Measurements from ENCODE around the gene ZBTB7C. TPM values are rescaled to one million over a fixed set of nuclear protein-coding genes. Genes with fewer than 3 reads are reported as not detected.
A peak's percentile ranks its signal among the peaks of the same experiment; 100 is the strongest.

ZBTB7C gene
- total RNA-seq, 2 donors from 2014 or later = not detected

DNA sequence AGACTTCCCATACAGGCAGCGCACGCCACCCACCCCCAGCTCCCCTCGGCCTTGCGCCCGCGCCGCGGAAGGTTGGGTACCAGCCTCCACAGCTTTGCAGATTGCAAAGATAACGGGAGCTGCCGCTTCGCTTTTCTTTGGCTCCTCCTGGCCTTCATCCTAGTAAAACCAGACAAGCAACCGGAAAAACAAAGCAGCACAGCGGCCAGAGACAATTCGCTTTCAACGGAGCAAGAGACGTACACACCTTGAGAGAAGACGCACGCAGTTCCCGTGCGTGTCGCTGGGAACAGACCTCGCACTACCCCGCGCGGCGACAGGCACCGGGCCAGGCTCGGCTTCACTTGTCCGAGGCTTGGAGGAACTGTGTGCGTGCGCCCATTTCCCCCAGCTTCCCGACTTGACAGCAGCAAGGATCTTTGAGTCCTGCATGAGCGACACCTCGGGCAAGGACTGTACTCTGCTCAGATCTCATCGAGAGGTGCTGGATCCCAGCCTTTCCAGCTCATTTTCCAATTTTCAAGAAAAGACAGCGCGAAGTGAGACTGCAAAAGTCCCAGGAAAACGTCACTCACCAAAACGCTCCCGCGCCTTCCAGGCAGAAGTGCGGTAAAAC lies 964 bp downstream of the ZBTB7C start:
- no peak for ATAC-seq

DNA sequence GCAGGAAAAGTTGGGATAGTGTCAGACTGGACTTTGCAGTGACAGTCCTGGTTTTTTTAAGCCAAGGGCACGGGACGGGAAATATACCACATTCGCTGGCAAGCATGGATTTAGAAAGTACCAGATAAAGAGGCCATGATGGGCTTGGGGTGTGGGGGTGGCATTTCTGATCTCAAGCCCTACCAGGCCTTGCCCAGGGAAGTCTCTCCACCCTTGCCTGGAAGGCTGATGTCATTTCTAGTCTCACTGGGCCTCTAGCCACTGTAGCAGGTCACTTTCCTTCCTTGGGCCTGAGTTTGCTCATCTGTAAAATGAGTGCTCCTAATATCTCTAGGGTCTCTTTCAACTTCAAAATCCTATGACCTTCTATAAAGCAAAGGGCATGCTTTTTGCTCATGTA lies 1.8 kb downstream of the ZBTB7C start:
- Mint-ChIP-seq H3K27ac (no peak overlapping the region), H3K4me3 (no peak overlapping the region), H3K4me1 (ENCODE audit: low read depth in 2 of 2) (peaks cover 0 to 6% of the 10 kb centered on the region in 2 donors), H3K36me3 (no peaks in the 10 kb centered on the region), H3K9me3 (no peaks in the 10 kb centered on the region), H3K27me3 (peaks cover 49 to 72% of the 10 kb centered on the region in 2 donors)
- DNase-seq (ENCODE audit: low spot score) (no peak), ATAC-seq (no peak)

More for the DNA sequence above, 964 bp downstream of the ZBTB7C start:
- Mint-ChIP-seq H3K9me3 (no peaks in the 10 kb centered on the region), H3K36me3 (no peaks in the 10 kb centered on the region), H3K27me3 (peaks cover 45 to 67% of the 10 kb centered on the region in 2 donors), H3K4me3 (peak overlapping the region; percentile 44), H3K4me1 (ENCODE audit: low read depth in 2 of 2) (peaks cover 0 to 6% of the 10 kb centered on the region in 2 donors), H3K27ac (no peak overlapping the region)
- DNase-seq (ENCODE audit: low spot score) = no peak

DNA sequence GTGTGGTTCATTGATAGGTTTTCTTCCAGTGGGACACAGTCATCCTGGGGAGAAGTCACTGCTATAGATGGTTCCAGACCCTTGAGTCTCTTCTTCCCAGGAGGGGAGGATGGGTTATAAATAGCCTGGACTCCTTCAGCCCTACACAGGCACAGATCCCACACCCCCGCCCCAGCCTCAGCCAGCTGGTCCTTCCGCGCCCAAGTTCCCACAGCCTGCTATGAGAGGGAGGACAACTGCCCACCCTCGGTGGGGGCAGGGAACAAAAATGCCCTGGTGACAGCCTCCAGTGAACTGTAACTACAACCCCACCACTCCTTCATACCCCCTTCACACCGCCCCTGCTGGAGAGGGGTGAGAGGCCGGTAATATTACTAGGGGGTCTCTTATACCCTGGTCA lies 3.2 kb downstream of the ZBTB7C start:
- no peak for ATAC-seq
- peaks cover 43 to 70% of the 10 kb centered on the region in 2 donors for H3K27me3 Mint-ChIP-seq
- no peak overlapping the region for H3K4me3 Mint-ChIP-seq

DNA sequence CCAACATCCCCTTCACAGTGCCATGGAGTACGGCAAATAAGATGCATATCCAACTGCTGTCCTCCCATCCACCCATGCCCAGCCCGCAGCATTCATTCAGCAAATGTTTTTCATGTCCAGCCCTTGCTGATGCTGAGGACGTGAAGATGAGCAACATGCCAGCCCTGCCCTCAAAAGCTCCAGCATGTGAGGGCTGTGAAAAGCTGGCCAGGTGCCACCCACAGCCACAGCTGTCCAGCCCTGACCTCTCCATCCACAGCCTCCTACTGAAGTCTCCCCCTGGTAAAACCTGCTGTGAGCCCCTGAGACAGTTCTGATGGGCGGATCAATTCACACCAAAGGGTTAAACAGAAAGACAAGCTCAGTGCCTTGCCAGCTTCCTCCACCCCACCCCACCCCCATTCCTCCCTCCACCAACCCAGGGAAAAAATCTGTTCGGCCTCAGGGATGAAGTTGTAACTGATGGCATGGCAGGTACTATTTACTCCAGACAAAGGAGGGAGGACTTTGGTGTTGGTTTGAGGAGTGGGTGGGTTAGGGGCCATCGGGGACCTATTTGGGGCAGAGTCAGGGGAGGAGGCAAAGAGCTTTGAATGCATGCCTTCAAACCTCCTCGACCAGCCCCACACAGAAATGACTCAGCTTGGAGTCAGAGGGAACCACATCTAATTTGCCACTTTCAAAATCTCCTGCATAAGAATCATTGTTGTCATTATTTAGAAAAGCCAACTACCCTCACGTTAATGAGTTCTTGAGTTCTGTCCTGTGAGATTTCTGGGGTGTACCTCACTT lies 4.3 kb downstream of the ZBTB7C start:
- H3K4me3 Mint-ChIP-seq = no peak overlapping the region
- H3K27me3 Mint-ChIP-seq = peaks cover 42 to 71% of the 10 kb centered on the region in 2 donors
- DNase-seq (ENCODE audit: low spot score) = no peak
- H3K9me3 Mint-ChIP-seq = no peaks in the 10 kb centered on the region
- no peak for ATAC-seq
- H3K36me3 Mint-ChIP-seq = no peaks in the 10 kb centered on the region
- peaks cover 0 to 3% of the 10 kb centered on the region in 2 donors for H3K4me1 Mint-ChIP-seq (ENCODE audit: low read depth in 2 of 2)
- H3K27ac Mint-ChIP-seq = no peak overlapping the region

More for the DNA sequence above, 3.2 kb downstream of the ZBTB7C start:
- no peak for DNase-seq (ENCODE audit: low spot score)
- Mint-ChIP-seq H3K4me1 (ENCODE audit: low read depth in 2 of 2) (peaks cover 0 to 5% of the 10 kb centered on the region in 2 donors), H3K9me3 (no peaks in the 10 kb centered on the region), H3K36me3 (no peaks in the 10 kb centered on the region), H3K27ac (no peak overlapping the region)

DNA sequence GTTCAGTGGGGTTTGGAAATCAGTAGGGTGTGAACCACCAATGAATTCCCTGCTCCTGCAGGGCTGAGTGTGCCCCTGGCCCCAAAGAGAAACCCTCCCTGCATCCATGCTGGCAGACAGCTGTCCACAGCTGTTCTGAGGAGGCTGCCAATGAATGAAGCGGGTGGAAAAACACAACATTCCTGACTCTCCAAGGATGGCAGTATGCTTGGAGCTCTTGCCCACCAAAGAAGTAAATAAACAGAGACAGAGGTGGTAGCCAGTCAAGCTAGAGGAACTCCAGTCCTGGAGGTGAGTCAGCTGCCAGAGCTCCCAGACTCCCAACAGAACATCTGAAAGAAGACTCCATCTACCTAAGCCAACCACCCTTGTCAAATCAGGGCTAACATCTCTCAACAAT lies 6.2 kb downstream of the ZBTB7C start:
- H3K36me3 Mint-ChIP-seq = no peaks in the 10 kb centered on the region
- no peak overlapping the region for H3K27ac Mint-ChIP-seq

DNA sequence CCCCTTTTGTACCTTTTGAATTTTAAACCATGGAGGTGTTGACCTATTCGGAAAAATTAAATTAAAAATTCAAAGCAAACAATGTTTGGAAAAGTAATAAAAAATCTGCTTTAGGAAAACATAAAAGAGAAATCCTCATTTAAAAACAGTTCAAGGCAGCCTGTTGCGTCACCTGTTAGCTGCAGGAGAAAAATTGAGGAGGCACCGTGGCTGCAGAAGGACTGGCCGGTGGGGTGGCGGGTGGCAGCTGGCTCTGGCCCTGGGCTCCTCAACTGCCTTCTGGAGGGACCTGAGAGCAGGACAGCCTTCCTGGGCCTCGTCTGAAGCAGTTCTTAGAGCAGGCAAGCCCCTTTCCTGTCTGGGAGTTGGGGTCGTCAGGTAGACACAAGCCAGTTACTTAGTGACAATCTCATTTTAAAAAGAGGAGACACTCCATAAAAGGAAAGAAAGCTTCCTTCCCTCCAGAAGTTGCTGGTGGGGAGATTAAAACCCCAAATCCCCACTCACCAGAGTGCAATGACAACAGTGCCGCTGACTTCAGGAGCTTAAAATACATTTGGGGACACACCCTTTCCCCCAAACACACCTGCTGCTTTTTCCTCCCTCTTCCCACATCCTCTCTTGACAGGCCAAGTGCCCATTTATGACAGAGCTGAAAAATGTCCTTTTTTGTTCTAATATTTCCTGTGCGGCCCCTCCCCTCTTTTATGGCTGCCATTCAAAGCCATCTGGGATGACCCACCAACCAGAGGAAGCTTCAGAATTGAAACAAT lies 9.7 kb downstream of the ZBTB7C start:
- Mint-ChIP-seq H3K4me1 (ENCODE audit: low read depth in 2 of 2) (no peaks in the 10 kb centered on the region), H3K9me3 (no peaks in the 10 kb centered on the region), H3K27me3 (peaks cover 45 to 71% of the 10 kb centered on the region in 2 donors), H3K4me3 (no peak overlapping the region), H3K36me3 (no peaks in the 10 kb centered on the region), H3K27ac (no peak overlapping the region)
- no peak for ATAC-seq
- DNase-seq (ENCODE audit: low spot score) = no peak

More for the DNA sequence above, 6.2 kb downstream of the ZBTB7C start:
- DNase-seq (ENCODE audit: low spot score) (no peak), ATAC-seq (no peak)
- Mint-ChIP-seq H3K4me1 (ENCODE audit: low read depth in 2 of 2) (peaks cover 0 to 1% of the 10 kb centered on the region in 2 donors), H3K9me3 (no peaks in the 10 kb centered on the region), H3K27me3 (peaks cover 44 to 69% of the 10 kb centered on the region in 2 donors), H3K4me3 (no peak overlapping the region)

DNA sequence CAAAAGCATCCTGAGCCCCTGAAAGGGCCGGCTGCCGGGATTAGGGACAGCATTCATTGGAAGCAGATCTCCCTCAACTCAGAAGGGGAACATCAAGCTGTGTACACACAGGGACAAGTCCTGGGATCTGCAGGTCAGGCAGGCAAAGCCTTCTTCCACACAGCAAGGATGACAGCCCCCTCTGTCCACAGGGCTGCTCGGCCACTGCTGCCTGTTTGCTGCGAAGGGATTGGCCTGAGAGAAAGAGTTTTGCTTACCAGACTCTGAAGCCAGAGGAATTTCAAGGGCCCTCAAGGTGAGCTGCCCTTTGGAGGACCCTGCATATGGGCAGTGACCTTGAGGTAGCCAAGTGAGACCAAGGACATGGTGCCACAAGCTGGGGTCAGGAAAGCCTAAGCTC lies 11.1 kb downstream of the ZBTB7C start:
- Mint-ChIP-seq H3K4me3 (no peak overlapping the region), H3K36me3 (no peaks in the 10 kb centered on the region), H3K27me3 (peaks cover 52 to 68% of the 10 kb centered on the region in 2 donors), H3K27ac (no peak overlapping the region), H3K9me3 (no peaks in the 10 kb centered on the region), H3K4me1 (ENCODE audit: low read depth in 2 of 2) (no peaks in the 10 kb centered on the region)
- DNase-seq (ENCODE audit: low spot score) (no peak), ATAC-seq (peak in 1 of 2 donors; percentile 40)

DNA sequence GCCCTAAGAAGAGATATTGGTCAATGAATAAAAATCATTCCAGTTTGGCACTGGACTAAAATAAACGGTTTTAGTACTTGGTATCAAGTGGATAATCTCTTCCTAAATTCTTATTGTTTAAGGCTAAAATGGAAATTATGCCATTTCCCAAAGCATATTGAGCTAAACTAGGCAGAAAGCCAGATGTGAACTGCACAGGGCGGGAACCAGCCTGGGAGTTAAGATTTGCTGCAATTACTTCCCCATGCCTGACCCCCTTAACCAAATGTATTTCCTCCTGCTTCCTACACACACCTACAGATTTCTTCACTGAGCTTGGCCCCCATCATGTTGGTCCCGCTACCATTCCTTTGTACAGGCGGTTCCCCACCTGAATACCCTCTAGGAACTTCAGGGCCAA lies 12.2 kb downstream of the ZBTB7C start:
- no peak overlapping the region for H3K4me3 Mint-ChIP-seq

DNA sequence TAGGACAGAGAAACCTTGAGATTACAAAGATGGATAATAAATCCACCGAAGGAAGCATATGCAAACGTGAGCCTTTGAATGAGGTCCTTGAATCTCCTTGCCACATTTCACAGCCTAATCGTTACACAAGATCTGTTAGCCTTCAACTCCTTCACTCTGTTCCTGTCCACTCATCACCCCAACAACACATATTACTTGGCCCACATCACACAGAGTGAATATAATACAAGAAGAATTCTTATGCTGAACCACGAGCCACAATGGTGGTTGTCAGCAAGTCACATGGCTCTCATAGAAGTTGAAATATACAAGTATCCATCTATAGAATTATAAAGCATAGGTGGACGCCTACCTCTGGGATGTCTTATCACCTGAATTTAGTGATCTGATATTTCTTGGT lies 12.6 kb downstream of the ZBTB7C start:
- DNase-seq (ENCODE audit: low spot score) (no peak), ATAC-seq (no peak)
- Mint-ChIP-seq H3K9me3 (no peaks in the 10 kb centered on the region), H3K36me3 (no peaks in the 10 kb centered on the region), H3K27me3 (peaks cover 50 to 65% of the 10 kb centered on the region in 2 donors), H3K4me1 (ENCODE audit: low read depth in 2 of 2) (no peaks in the 10 kb centered on the region), H3K27ac (no peak overlapping the region), H3K4me3 (no peak overlapping the region)

More for the DNA sequence above, 12.2 kb downstream of the ZBTB7C start:
- no peaks in the 10 kb centered on the region for H3K9me3 Mint-ChIP-seq
- no peaks in the 10 kb centered on the region for H3K4me1 Mint-ChIP-seq (ENCODE audit: low read depth in 2 of 2)
- H3K27me3 Mint-ChIP-seq = peaks cover 51 to 65% of the 10 kb centered on the region in 2 donors
- H3K36me3 Mint-ChIP-seq = no peaks in the 10 kb centered on the region
- no peak overlapping the region for H3K27ac Mint-ChIP-seq
- no peak for ATAC-seq
- no peak for DNase-seq (ENCODE audit: low spot score)

DNA sequence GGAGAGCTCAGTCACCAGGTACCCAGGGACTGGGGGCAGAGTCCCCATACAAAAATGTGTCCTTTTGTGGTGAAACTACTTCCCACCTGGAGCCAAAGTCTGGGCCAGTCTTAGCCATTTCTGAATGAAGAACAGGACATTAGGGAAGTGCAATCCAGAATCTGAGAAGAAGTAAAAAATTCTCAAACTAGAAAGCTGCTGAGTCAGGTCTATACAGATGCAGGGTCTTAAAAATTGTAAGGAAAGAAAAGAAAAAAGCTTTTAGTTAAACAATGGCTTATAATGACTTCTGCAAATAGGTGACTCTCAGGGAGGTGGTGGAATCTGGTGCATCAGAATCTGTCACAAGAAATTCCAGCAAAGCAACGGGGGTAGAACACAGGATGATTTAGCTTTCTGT lies 13.5 kb downstream of the ZBTB7C start:
- Mint-ChIP-seq H3K27ac (no peak overlapping the region), H3K4me1 (ENCODE audit: low read depth in 2 of 2) (no peaks in the 10 kb centered on the region), H3K27me3 (peaks cover 52 to 69% of the 10 kb centered on the region in 2 donors), H3K9me3 (no peaks in the 10 kb centered on the region), H3K4me3 (no peak overlapping the region), H3K36me3 (no peaks in the 10 kb centered on the region)
- DNase-seq (ENCODE audit: low spot score) (no peak), ATAC-seq (no peak)

DNA sequence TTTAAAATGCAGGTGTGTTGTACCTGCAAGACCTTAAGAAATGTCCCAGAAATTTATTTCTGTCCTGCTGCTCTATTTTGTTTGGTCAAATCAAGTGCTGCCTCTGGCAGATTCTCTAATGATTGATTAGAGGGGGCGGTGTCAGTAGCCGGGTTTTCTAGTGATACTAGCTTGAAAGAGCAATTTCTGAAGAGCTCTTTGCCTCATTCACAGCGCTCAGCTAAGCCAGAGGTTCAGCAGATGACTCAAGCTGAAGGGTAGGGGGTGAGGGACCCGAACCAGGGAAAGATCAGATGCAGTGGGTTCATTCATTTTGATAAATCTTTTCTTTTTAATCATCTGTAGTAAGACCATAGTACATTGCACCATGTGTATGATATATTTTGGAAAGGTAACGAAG lies 15.0 kb downstream of the ZBTB7C start:
- DNase-seq (ENCODE audit: low spot score) = no peak
- no peaks in the 10 kb centered on the region for H3K9me3 Mint-ChIP-seq
- no peaks in the 10 kb centered on the region for H3K4me1 Mint-ChIP-seq (ENCODE audit: low read depth in 2 of 2)
- H3K27ac Mint-ChIP-seq = no peak overlapping the region
- H3K4me3 Mint-ChIP-seq = no peak overlapping the region
- H3K36me3 Mint-ChIP-seq = no peaks in the 10 kb centered on the region
- peaks cover 49 to 64% of the 10 kb centered on the region in 2 donors for H3K27me3 Mint-ChIP-seq
- ATAC-seq = no peak

DNA sequence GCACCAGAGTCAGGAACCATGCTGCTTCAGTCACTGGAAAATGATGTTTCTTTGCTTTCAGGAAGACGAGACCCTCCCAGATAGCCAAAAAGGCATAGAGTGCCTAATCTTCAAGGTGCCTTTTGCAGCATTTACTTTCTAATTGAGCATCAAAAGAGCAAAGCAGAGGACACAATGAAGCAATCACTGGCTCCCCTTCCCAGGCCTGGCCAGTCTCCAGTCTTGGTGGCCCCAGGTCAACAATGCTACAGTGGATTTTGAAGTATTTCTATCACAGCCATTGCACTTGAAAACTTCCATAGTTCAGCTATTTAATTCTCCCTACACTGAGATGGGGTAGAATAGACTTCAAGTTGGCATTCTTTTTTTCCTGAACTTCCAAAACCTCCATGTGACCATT lies 15.4 kb downstream of the ZBTB7C start:
- ATAC-seq (no peak), DNase-seq (ENCODE audit: low spot score) (no peak)
- no peaks in the 10 kb centered on the region for H3K36me3 Mint-ChIP-seq
- no peaks in the 10 kb centered on the region for H3K4me1 Mint-ChIP-seq (ENCODE audit: low read depth in 2 of 2)
- peaks cover 49 to 64% of the 10 kb centered on the region in 2 donors for H3K27me3 Mint-ChIP-seq
- no peaks in the 10 kb centered on the region for H3K9me3 Mint-ChIP-seq
- H3K4me3 Mint-ChIP-seq = no peak overlapping the region
- H3K27ac Mint-ChIP-seq = no peak overlapping the region

DNA sequence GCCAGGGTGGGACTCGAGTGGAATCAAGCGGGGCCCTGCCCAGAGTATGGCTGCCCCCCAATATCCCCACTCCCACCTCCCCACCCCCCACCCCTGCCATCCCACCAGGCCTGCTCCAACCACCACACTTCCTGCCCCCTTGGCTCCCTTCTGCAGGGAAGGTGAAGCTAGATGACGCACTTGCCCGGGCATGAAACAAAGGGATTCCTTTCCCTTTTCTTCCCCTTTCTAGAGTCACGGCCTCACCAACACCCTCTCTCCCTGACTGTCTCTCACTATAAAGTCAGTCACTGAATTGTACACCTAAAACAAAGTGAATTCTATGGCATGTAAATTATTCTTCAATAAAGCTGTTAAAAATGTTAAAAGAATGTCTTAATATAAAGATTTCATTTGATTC lies 16.0 kb downstream of the ZBTB7C start:
- Mint-ChIP-seq H3K36me3 (no peaks in the 10 kb centered on the region), H3K27me3 (peaks cover 48 to 67% of the 10 kb centered on the region in 2 donors), H3K4me1 (ENCODE audit: low read depth in 2 of 2) (no peaks in the 10 kb centered on the region), H3K9me3 (no peaks in the 10 kb centered on the region), H3K4me3 (no peak overlapping the region), H3K27ac (no peak overlapping the region)
- DNase-seq (ENCODE audit: low spot score) = no peak
- no peak for ATAC-seq

DNA sequence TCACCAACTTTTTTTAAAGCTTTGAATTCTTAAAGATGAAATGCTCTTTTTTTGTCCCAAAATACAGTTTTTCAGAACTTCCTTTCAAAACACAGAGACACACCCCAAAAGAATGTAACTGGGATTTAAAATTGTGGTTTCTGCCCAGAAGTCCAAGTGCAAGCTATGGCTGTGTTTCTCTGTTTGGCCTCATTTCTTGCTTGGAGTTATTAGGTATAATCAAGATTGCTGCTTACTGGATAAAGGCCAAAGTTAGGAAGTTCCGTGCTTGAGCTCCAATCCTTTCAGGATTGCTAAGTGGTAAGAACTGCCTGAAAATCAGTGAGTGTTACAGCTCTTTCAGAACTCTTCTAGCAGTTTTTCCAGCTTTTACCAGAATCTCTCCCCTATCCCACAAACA lies 16.9 kb downstream of the ZBTB7C start:
- H3K27ac Mint-ChIP-seq = no peak overlapping the region
- no peaks in the 10 kb centered on the region for H3K4me1 Mint-ChIP-seq (ENCODE audit: low read depth in 2 of 2)
- ATAC-seq (no peak), DNase-seq (ENCODE audit: low spot score) (no peak)
- no peak overlapping the region for H3K4me3 Mint-ChIP-seq
- no peaks in the 10 kb centered on the region for H3K36me3 Mint-ChIP-seq
- H3K9me3 Mint-ChIP-seq = no peaks in the 10 kb centered on the region
- H3K27me3 Mint-ChIP-seq = peaks cover 42 to 66% of the 10 kb centered on the region in 2 donors

All from natural killer cell treated with Interleukin-12 subunit alpha and Interleukin-12 subunit beta and Interleukin-15 and Interleukin-18, amount 100 ng/mL, for 72 hours (primary cell).